Osteoblast (primary cell): ENCODE results near the gene ITPR3. TPM values are rescaled to one million over a fixed set of nuclear protein-coding genes. Genes with fewer than 3 reads are reported as not detected.

Experiments used
- DNase-seq: peaks from one replicate; pipeline ENCODE4 v3.0.0; 2011; ENCODE audit warnings: low spot score, mixed read lengths; ENCODE audit not compliant: insufficient read length; ENCODE audit errors: missing footprints
- H2AFZ ChIP-seq: 2 replicates; pipeline ENCODE4 v1.6.0; 2011; ENCODE audit warnings: mild to moderate bottlenecking, low read length
- H3K27ac ChIP-seq: 2 replicates; pipeline ENCODE4 v1.5.1; 2011; ENCODE audit warnings: mild to moderate bottlenecking, low read depth, low read length, moderate library complexity
- H3K27me3 ChIP-seq: 2 replicates; pipeline ENCODE4 v1.6.0; 2012; ENCODE audit warnings: mild to moderate bottlenecking, control low read depth, inconsistent platforms, low read length, moderate library complexity; ENCODE audit not compliant: insufficient read depth
- H3K36me3 ChIP-seq: 2 replicates; pipeline ENCODE4 v1.5.1; 2011; ENCODE audit warnings: mild to moderate bottlenecking, low read length, control low read depth, moderate library complexity; ENCODE audit not compliant: insufficient read depth
- H3K4me1 ChIP-seq: 2 replicates; pipeline ENCODE4 v1.5.1; 2011; ENCODE audit warnings: mild to moderate bottlenecking, low read length, control low read depth, moderate library complexity; ENCODE audit not compliant: insufficient read depth
- H3K4me2 ChIP-seq: 2 replicates; pipeline ENCODE4 v1.6.0; 2011; ENCODE audit warnings: mild to moderate bottlenecking, low read length; ENCODE audit not compliant: insufficient read depth
- H3K4me3 ChIP-seq: fragments of 200-600 bp; sonication (generic); 3 replicates; pipeline ENCODE4 v1.5.1; 2012; ENCODE audit warnings: mild to moderate bottlenecking, low read length, inconsistent platforms; ENCODE audit not compliant: insufficient read depth
- H3K79me2 ChIP-seq: 2 replicates; pipeline ENCODE4 v1.6.0; 2012; ENCODE audit warnings: mild to moderate bottlenecking, low read length, control low read depth, inconsistent platforms; ENCODE audit not compliant: insufficient read depth
- H3K9me3 ChIP-seq: 2 replicates; pipeline ENCODE4 v1.5.1; 2011; ENCODE audit warnings: low read depth, low read length, control low read depth
- H4K20me1 ChIP-seq: 2 replicates; pipeline ENCODE4 v1.6.0; 2012; ENCODE audit warnings: mild to moderate bottlenecking, low read length, control low read depth; ENCODE audit not compliant: insufficient read depth
- CTCF ChIP-seq: IDR thresholded peaks from 2 replicates; pipeline ENCODE4 v1.5.1; 2011; ENCODE audit warnings: mild to moderate bottlenecking, low read depth, low read length, moderate library complexity; ENCODE audit errors: extremely low read depth
- small RNA-seq: library from RNA; depleted of rRNA; stranded (forward); fragments of <200 nt; gene quantifications from one replicate; pipeline ENCODE3, GENCODE V24; 2012
- total RNA-seq: library from RNA; depleted of rRNA; stranded (reverse); fragments of >200 nt; gene quantifications from 2 replicates; pipeline ENCODE4 v1.2.3, GENCODE V29; 2012

ITPR3 gene
- total RNA-seq, 1 donor = 46.7 TPM

DNA sequence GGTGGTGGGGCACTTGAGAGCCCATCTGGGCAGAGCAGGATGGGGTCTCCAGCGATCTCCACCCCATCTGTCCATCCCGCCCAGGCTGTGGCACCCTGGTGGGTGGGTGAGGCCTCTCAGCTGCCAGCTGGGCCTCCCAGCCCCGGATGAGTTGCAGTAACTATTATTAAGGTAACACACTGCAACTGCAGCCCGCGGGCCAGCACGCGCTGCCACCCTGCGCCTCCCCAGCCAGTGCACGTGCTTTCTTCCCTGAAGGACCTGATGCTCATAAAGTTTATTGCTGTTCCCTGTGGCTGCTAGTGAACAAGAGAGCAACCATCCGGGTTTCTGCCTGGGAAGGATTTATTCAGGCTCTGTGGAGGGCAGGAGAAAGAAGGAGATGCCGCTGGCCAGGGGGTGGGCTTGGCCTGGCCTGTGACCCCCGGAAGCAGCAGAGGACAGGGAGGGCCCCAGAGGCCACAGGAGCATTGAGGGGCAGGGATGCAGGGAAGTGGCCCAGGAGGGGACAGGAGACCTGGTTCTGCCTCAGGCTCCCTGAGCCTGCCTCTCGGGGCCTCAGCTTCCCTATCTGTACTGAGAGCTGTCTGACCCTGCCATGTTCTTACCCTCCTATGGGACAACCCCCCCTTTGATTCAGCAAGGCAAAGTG lies 123.9 kb downstream of the ITPR3 start:
- Histone ChIP-seq H3K4me1 (peaks cover 8% of the 10 kb centered on the region), H3K36me3 (no peaks in the 10 kb centered on the region), H2AFZ (no peak overlapping the region), H3K9me3 (no peaks in the 10 kb centered on the region), H4K20me1 (no peaks in the 10 kb centered on the region), H3K4me2 (no peak overlapping the region), H3K27me3 (peaks cover 6% of the 10 kb centered on the region), H3K27ac (no peak overlapping the region), H3K4me3 (no peak overlapping the region), H3K79me2 (no peaks in the 10 kb centered on the region)
- peak; percentile 59 for DNase-seq
- TF ChIP-seq CTCF = no peak

DNA sequence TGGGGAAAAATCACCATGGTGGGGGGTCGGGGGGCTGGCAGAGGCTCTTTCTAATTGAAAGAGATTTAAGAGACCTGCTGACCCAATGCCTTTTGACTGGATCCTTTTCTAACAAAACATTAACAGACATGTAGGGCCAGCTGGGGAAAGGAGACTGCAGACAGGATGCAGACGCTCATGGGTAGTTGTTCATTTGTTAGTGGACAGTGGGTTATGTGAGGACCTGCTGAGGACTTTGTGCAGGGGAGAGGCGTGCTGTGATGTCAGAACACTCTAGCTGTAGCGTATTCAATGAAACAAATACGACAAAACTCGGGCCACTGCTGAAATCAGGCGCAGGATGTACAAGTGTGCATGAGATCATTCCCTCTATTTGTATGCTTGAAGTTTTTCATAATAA lies 124.4 kb downstream of the ITPR3 start:
- no peak overlapping the region for H3K27ac ChIP-seq
- H2AFZ ChIP-seq = no peak overlapping the region
- H3K4me2 ChIP-seq = no peak overlapping the region
- no peak for TF ChIP-seq CTCF
- H3K9me3 ChIP-seq = no peaks in the 10 kb centered on the region
- no peak overlapping the region for H3K4me3 ChIP-seq
- H3K36me3 ChIP-seq = no peaks in the 10 kb centered on the region
- peaks cover 6% of the 10 kb centered on the region for H3K27me3 ChIP-seq
- peak; percentile 71 for DNase-seq
- H3K4me1 ChIP-seq = peaks cover 11% of the 10 kb centered on the region
- H4K20me1 ChIP-seq = no peaks in the 10 kb centered on the region
- H3K79me2 ChIP-seq = no peaks in the 10 kb centered on the region

Small RNAs within 50 kb of the gene (small RNA-seq; reads per million reads assigned to genes)
- not detected for gene MIR3934

Other genes with a start within 250 kb of the ITPR3 start
- gene KIFC1, start 229.5 kb upstream of the ITPR3 start, total RNA-seq = 3.2 and 4.0 TPM in 2 replicates
- gene PHF1, start 210.3 kb upstream of the ITPR3 start, total RNA-seq = 25.9 and 30.8 TPM in 2 replicates
- gene CUTA, start 203.2 kb upstream of the ITPR3 start, total RNA-seq = 89.3 and 122 TPM in 2 replicates
- gene SYNGAP1, start 201.3 kb upstream of the ITPR3 start, total RNA-seq = 6.9 and 8.8 TPM in 2 replicates
- 4.1 and 4.7 TPM in 2 replicates for gene ZBTB9, start 166.7 kb upstream of the ITPR3 start, total RNA-seq
- 13.3 and 13.8 TPM in 2 replicates for gene BAK1, start 41.0 kb upstream of the ITPR3 start, total RNA-seq
- 15.2 and 20.0 TPM in 2 replicates for gene UQCC2, start 90.4 kb downstream of the ITPR3 start, total RNA-seq
- gene IP6K3, start 125.6 kb downstream of the ITPR3 start, total RNA-seq = under 0.01 and 0.29 TPM in 2 replicates
- 47.4 and 49.2 TPM in 2 replicates for gene LEMD2, start 167.8 kb downstream of the ITPR3 start, total RNA-seq
- gene MLN, start 182.7 kb downstream of the ITPR3 start, total RNA-seq = not detected in 2 replicates